Gastroesophageal sphincter (tissue), 4 donors: ENCODE measurements around the gene CDKAL1. TPM values are rescaled to one million over a fixed set of nuclear protein-coding genes. Genes with fewer than 3 reads are reported as not detected.

ENCODE experiments used
- ATAC-seq: fragments of 150-250 bp; one replicate; pipeline ENCODE4 v1.9.1; 2016; ENCODE audit warnings: mild to moderate bottlenecking, moderate library complexity
- H3K27ac ChIP-seq, 4 donors: fragments of 200-600 bp; sonication (generic) in 3 of 4; 1 replicate in 3 of 4; 2 replicates in 1 of 4; pipeline ENCODE4 v1.5.1; 2016 to 2019
- H3K27me3 ChIP-seq: fragments of 200-600 bp; sonication (generic); one replicate; pipeline ENCODE4 v1.5.1; 2019
- H3K36me3 ChIP-seq, 2 donors: fragments of 200-600 bp; sonication (generic); one replicate each; pipeline ENCODE4 v1.5.1; 2019; ENCODE audit warnings: control low read depth in 1 of 2
- H3K4me1 ChIP-seq, 3 donors: fragments of 200-600 bp; sonication (generic); 1 replicate in 2 of 3; 2 replicates in 1 of 3; pipeline ENCODE4 v1.5.1; 2016 to 2019; ENCODE audit warnings: control low read depth in 2 of 3
- H3K4me3 ChIP-seq, 2 donors: fragments of 200-600 bp; sonication (generic); one replicate each; pipeline ENCODE4 v1.5.1; 2019; ENCODE audit warnings: mild to moderate bottlenecking in 1 of 2, moderate library complexity in 1 of 2
- H3K9me3 ChIP-seq, 3 donors: fragments of 200-600 bp; sonication (generic); one replicate each; pipeline ENCODE4 v1.5.1; 2017 to 2019; ENCODE audit warnings: control low read depth in 2 of 3
- CTCF ChIP-seq, 4 experiments: fragments of 200-600 bp in 2 of 4; fragments of 450-650 bp in 2 of 4; sonication (generic) in 1 of 4; IDR thresholded peaks; one replicate each; pipeline ENCODE4 v1.5.1; 2017 to 2019; ENCODE audit warnings: antibody characterized with exemption in 4 of 4, mild to moderate bottlenecking in 2 of 4, moderate library complexity in 2 of 4
- EP300 ChIP-seq: sonication (generic); formaldehyde crosslinking; IDR thresholded peaks from one replicate; pipeline ENCODE4 v1.6.1; 2017; ENCODE audit warnings: antibody characterized with exemption, mild to moderate bottlenecking
- POLR2A ChIP-seq, 2 donors: fragments of 450-650 bp; IDR thresholded peaks; one replicate each; pipeline ENCODE4 v1.6.1; 2017; ENCODE audit warnings: antibody characterized with exemption in 2 of 2, mild to moderate bottlenecking in 2 of 2, moderate library complexity in 1 of 2
- POLR2AphosphoS5 ChIP-seq: sonication (generic); formaldehyde crosslinking; IDR thresholded peaks from one replicate; pipeline ENCODE4 v1.6.1; 2017; ENCODE audit warnings: antibody characterized with exemption
- WGBS, 2 donors: methylation state at CpG; one replicate each; pipeline ENCODE4 v1.1.5; 2018; ENCODE audit warnings: low coverage in 1 of 2; 5-methylcytosine and 5-hydroxymethylcytosine counted together
- total RNA-seq, 4 donors: library from RNA; depleted of rRNA; stranded (reverse); fragments of >200 nt; gene quantifications; one replicate each; pipeline ENCODE4 v1.1.0, GENCODE V29; 2016

Gene CDKAL1
- total RNA-seq, 4 donors from 2014 or later: 10.9 to 17.9 (median 15.0) TPM

- no peaks in the 10 kb centered on the region for H3K27me3 ChIP-seq
- no peak for TF ChIP-seq POLR2AphosphoS5
- TF ChIP-seq EP300: no peak
- no peak for TF ChIP-seq CTCF (IDR thresholded peaks at IDR 0.05)
- H3K4me1 ChIP-seq: no peaks in the 10 kb centered on the region
- no peaks in the 10 kb centered on the region for H3K36me3 ChIP-seq
- WGBS, 2 donors: 84% methylated on average over 4 of the region's 4 CpGs; no CpG with 5 or more reads in 1 of the 2 donors
- H3K4me3 ChIP-seq: no peak overlapping the region
- ATAC-seq: no peak
- H3K27ac ChIP-seq: no peak overlapping the region
- H3K9me3 ChIP-seq: no peaks in the 10 kb centered on the region
Observed at GRCh38 chr6:20632696-20633095, 98.4 kb downstream of the CDKAL1 start.

GRCh38 chr6:20633566-20634340, 99.5 kb downstream of the CDKAL1 start:
- H3K4me3 ChIP-seq: no peak overlapping the region
- 41 to 60% methylated on average over 2 of the region's 2 CpGs for WGBS, 2 donors
- no peaks in the 10 kb centered on the region for H3K27me3 ChIP-seq
- no peaks in the 10 kb centered on the region for H3K9me3 ChIP-seq
- no peaks in the 10 kb centered on the region for H3K4me1 ChIP-seq
- no peak overlapping the region for H3K27ac ChIP-seq
- no peak for TF ChIP-seq EP300
- TF ChIP-seq POLR2A (IDR thresholded peaks at IDR 0.05): no peak
- TF ChIP-seq POLR2AphosphoS5: no peak
- no peak for TF ChIP-seq CTCF (IDR thresholded peaks at IDR 0.05)
- no peaks in the 10 kb centered on the region for H3K36me3 ChIP-seq
- ATAC-seq: no peak

- Histone ChIP-seq H3K27me3 (no peaks in the 10 kb centered on the region), H3K4me1 (no peaks in the 10 kb centered on the region), H3K4me3 (no peak overlapping the region), H3K36me3 (no peaks in the 10 kb centered on the region), H3K9me3 (no peaks in the 10 kb centered on the region), H3K27ac (no peak overlapping the region)
- no peak for TF ChIP-seq POLR2AphosphoS5
- WGBS, 2 donors: 68 to 91% methylated on average over 4 of the region's 4 CpGs
- no peak for ATAC-seq
Observed at GRCh38 chr6:20639161-20639560, 104.9 kb downstream of the CDKAL1 start.

- Histone ChIP-seq H3K4me1 (no peaks in the 10 kb centered on the region), H3K4me3 (no peak overlapping the region), H3K9me3 (no peaks in the 10 kb centered on the region), H3K36me3 (no peaks in the 10 kb centered on the region), H3K27me3 (no peaks in the 10 kb centered on the region), H3K27ac (no peak overlapping the region)
- TF ChIP-seq EP300 (no peak), CTCF (IDR thresholded peaks at IDR 0.05) (no peak), POLR2A (IDR thresholded peaks at IDR 0.05) (no peak), POLR2AphosphoS5 (no peak)
- ATAC-seq: no peak
- WGBS, 2 donors: 79 to 82% methylated on average over 2 of the region's 2 CpGs
Observed at GRCh38 chr6:20640181-20640580, 105.9 kb downstream of the CDKAL1 start.

- no peak for ATAC-seq
- Histone ChIP-seq H3K4me1 (no peaks in the 10 kb centered on the region), H3K27ac (no peak overlapping the region), H3K27me3 (no peaks in the 10 kb centered on the region), H3K9me3 (no peaks in the 10 kb centered on the region), H3K4me3 (no peak overlapping the region), H3K36me3 (no peaks in the 10 kb centered on the region)
- no peak for TF ChIP-seq CTCF (IDR thresholded peaks at IDR 0.05)
- no peak for TF ChIP-seq POLR2A (IDR thresholded peaks at IDR 0.05)
- no peak for TF ChIP-seq EP300
- no peak for TF ChIP-seq POLR2AphosphoS5
- 80 to 86% methylated on average over 2 to 4 of the region's 4 CpGs for WGBS, 2 donors
Observed at GRCh38 chr6:20642441-20642840, 108.2 kb downstream of the CDKAL1 start.
